CD4-positive, alpha-beta T cell (primary cell): Measurements from ENCODE around the gene TCF12. TPM values are rescaled to one million over a fixed set of nuclear protein-coding genes. Genes with fewer than 3 reads are reported as not detected.

Experiments used
- ATAC-seq: fragments of 200-7000 bp; cut with Tn5 transposase; one replicate; pipeline ENCODE4 v1.10.0; 2022; ENCODE audit warnings: mild to moderate bottlenecking; ENCODE audit not compliant: poor library complexity
- CTCF ChIA-PET: fragments of 350-600 bp; sonication (Branson Sonifier 250); formaldehyde crosslinking; loops from one replicate; lab custom pipeline; 2021; ENCODE audit warnings: antibody characterized with exemption, inconsistent platforms; lab: Charles Lee
- POLR2A ChIA-PET: fragments of 350-600 bp; sonication (Branson Sonifier 250); formaldehyde crosslinking; loops from one replicate; lab custom pipeline; 2021; ENCODE audit warnings: antibody characterized with exemption, inconsistent platforms; lab: Charles Lee
- DNase-seq, 14 experiments: peaks; one replicate each; pipeline ENCODE4 v3.0.0-alpha.2; 2013 to 2020; ENCODE audit warnings: mixed read lengths in 2 of 14
- H3K27ac ChIP-seq, 2 donors: one replicate each; pipeline versions ENCODE4 v1.5.1 to v1.7.0; 2013; ENCODE audit warnings: low read length in 2 of 2, low read depth in 1 of 2, mild to moderate bottlenecking in 1 of 2
- H3K27me3 ChIP-seq, 2 experiments: 1 replicate in 1 of 2; 2 replicates in 1 of 2; pipeline versions ENCODE4 v1.6.1 to v1.7.0; 2013; ENCODE audit warnings: low read length in 2 of 2, control low read depth in 1 of 2, mild to moderate bottlenecking in 1 of 2, moderate library complexity in 1 of 2; ENCODE audit not compliant: insufficient read depth in 2 of 2, control insufficient read depth in 1 of 2
- H3K36me3 ChIP-seq: one replicate; pipeline ENCODE4 v1.6.1; 2013; ENCODE audit warnings: low read length, control low read depth; ENCODE audit not compliant: insufficient read depth
- H3K4me1 ChIP-seq: one replicate; pipeline ENCODE4 v1.6.1; 2013; ENCODE audit warnings: low read length, control low read depth; ENCODE audit not compliant: insufficient read depth
- H3K4me3 ChIP-seq: one replicate; pipeline ENCODE4 v1.5.1; 2013; ENCODE audit warnings: mild to moderate bottlenecking, low read length, moderate library complexity
- H3K9me3 ChIP-seq, 2 experiments: 1 replicate in 1 of 2; 2 replicates in 1 of 2; pipeline versions ENCODE4 v1.6.1 to v1.7.0; 2013; ENCODE audit warnings: low read length in 2 of 2, mild to moderate bottlenecking in 2 of 2, control low read depth in 1 of 2, moderate library complexity in 1 of 2; ENCODE audit not compliant: control insufficient read depth in 1 of 2, insufficient read depth in 1 of 2
- H3K27ac Mint-ChIP-seq: one replicate; pipeline ENCODE4 v1.8.0; 2020; ENCODE audit warnings: mixed read lengths
- H3K27me3 Mint-ChIP-seq: one replicate; pipeline ENCODE4 v1.8.0; 2021; ENCODE audit warnings: mixed read lengths
- H3K36me3 Mint-ChIP-seq: one replicate; pipeline ENCODE4 v1.8.0; 2021; ENCODE audit warnings: low read depth, mixed read lengths
- H3K4me1 Mint-ChIP-seq: one replicate; pipeline ENCODE4 v1.8.0; 2021; ENCODE audit warnings: low read depth, mixed read lengths
- H3K4me3 Mint-ChIP-seq: one replicate; pipeline ENCODE4 v1.8.0; 2020; ENCODE audit warnings: mild to moderate bottlenecking, mixed read lengths
- H3K9me3 Mint-ChIP-seq: one replicate; pipeline ENCODE4 v1.8.0; 2020; ENCODE audit warnings: mixed read lengths
- intact Hi-C, 2 experiments: fragments of 100-400 bp; cut with DNase I in 1 of 2; cut with micrococcal nuclease in 1 of 2; formaldehyde crosslinking; loops; one replicate each; pipeline versions ENCODE4 v1.15.1 to v1.9.0; 2023 to 2025; cut with DNase I, micrococcal nuclease
- total RNA-seq, 174 experiments: library from RNA in 2 of 174; stranded (reverse) in 2 of 174; gene quantifications; one replicate each; pipeline ENCODE4 v1.2.3 and lab custom pipeline; 2021 to 2026
- TF ChIP-seq, protein P1 (sequence below): fragments of 200-600 bp; IDR thresholded peaks from one replicate; pipeline ENCODE4 v1.8.0; 2022; ENCODE audit warnings: antibody characterized with exemption, mild to moderate bottlenecking

The TCF12 gene
- total RNA-seq, 2 experiments from 2014 or later = 54.0 TPM

GRCh38 chr15:57298204-57298603 lies 379.8 kb downstream of the TCF12 start:
- ChIA-PET CTCF (interaction anchor here (1.3 kb wide), 1 partner anchor 8 kb away, joined by 3 read pairs; no protein-coding TSS in a partner anchor), POLR2A (no interaction called here)
- no peaks in the 10 kb centered on the region for H3K27me3 Mint-ChIP-seq
- peaks cover 1% of the 10 kb centered on the region for H3K36me3 Mint-ChIP-seq
- H3K4me1 ChIP-seq = peaks cover 3% of the 10 kb centered on the region
- H3K4me3 Mint-ChIP-seq = no peak overlapping the region
- TF ChIP-seq, protein P1, sequence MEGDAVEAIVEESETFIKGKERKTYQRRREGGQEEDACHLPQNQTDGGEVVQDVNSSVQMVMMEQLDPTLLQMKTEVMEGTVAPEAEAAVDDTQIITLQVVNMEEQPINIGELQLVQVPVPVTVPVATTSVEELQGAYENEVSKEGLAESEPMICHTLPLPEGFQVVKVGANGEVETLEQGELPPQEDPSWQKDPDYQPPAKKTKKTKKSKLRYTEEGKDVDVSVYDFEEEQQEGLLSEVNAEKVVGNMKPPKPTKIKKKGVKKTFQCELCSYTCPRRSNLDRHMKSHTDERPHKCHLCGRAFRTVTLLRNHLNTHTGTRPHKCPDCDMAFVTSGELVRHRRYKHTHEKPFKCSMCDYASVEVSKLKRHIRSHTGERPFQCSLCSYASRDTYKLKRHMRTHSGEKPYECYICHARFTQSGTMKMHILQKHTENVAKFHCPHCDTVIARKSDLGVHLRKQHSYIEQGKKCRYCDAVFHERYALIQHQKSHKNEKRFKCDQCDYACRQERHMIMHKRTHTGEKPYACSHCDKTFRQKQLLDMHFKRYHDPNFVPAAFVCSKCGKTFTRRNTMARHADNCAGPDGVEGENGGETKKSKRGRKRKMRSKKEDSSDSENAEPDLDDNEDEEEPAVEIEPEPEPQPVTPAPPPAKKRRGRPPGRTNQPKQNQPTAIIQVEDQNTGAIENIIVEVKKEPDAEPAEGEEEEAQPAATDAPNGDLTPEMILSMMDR = no peak
- H3K27ac ChIP-seq = no peak overlapping the region
- intact Hi-C loops = no loop called here
- H3K27me3 ChIP-seq = no peaks in the 10 kb centered on the region
- peaks cover 3% of the 10 kb centered on the region for H3K9me3 Mint-ChIP-seq
- no peaks in the 10 kb centered on the region for H3K9me3 ChIP-seq
- H3K4me3 ChIP-seq = no peak overlapping the region
- no peaks in the 10 kb centered on the region for H3K4me1 Mint-ChIP-seq
- DNase-seq = peak in 1 of 14 experiments; percentile 11
- H3K36me3 ChIP-seq = no peaks in the 10 kb centered on the region
- no peak overlapping the region for H3K27ac Mint-ChIP-seq
- ATAC-seq = no peak

DNA sequence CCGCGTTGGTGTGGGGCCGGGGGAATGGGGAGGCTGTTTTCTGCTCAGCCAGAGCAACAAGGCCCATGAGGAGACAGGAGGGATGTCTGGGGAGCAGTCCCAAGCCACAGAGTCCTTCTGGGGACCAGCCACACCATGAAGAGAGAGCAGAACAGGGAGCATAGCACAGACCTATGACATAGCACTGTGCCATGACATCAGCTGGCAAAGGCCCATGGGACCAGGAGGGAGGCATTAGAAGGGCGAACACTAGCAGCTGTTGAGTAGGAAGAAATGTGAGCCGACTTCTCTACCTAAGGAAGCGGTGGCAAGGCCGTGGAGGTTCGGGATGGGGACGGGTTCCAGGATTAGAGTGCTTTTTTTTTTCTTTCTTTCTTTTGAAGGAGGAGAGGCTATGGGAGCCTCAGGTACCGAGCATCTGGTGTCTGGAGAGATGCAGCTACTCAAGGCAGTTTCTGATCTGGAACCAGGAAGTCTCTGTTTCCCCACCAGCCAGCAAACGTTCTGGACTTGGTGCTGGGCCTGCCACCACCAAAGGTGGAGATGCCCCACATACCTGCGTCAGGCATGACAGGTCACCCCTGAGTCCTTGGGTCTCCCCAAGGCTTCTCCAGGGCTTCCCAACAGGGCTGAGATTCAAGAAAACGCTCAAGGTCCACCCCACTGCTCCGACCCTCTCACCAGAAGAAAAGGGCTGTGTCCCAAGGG lies 380.6 kb downstream of the TCF12 start:
- intact Hi-C loops = no loop called here
- TF ChIP-seq, protein P1 = no peak
- Mint-ChIP-seq H3K9me3 (peaks cover 3% of the 10 kb centered on the region), H3K4me3 (no peak overlapping the region), H3K36me3 (no peaks in the 10 kb centered on the region), H3K27me3 (no peaks in the 10 kb centered on the region), H3K27ac (no peak overlapping the region), H3K4me1 (no peaks in the 10 kb centered on the region)
- no peak for DNase-seq
- ATAC-seq = no peak
- no peak overlapping the region for H3K4me3 ChIP-seq
- H3K27ac ChIP-seq = no peak overlapping the region
- no peaks in the 10 kb centered on the region for H3K9me3 ChIP-seq
- CTCF ChIA-PET = no interaction called here
- H3K27me3 ChIP-seq = no peaks in the 10 kb centered on the region
- peaks cover 3% of the 10 kb centered on the region for H3K4me1 ChIP-seq
- POLR2A ChIA-PET = no interaction called here
- no peaks in the 10 kb centered on the region for H3K36me3 ChIP-seq

GRCh38 chr15:57301307-57301706 lies 382.9 kb downstream of the TCF12 start:
- H3K4me3 Mint-ChIP-seq = no peak overlapping the region
- POLR2A ChIA-PET = no interaction called here

More at GRCh38 chr15:57301307-57301706, 382.9 kb downstream of the TCF12 start:
- H3K36me3 ChIP-seq = no peaks in the 10 kb centered on the region
- no peaks in the 10 kb centered on the region for H3K4me1 Mint-ChIP-seq
- CTCF ChIA-PET = no interaction called here
- no peak overlapping the region for H3K27ac ChIP-seq
- no peaks in the 10 kb centered on the region for H3K27me3 Mint-ChIP-seq
- DNase-seq (no peak), ATAC-seq (no peak)
- no peak overlapping the region for H3K27ac Mint-ChIP-seq
- no peaks in the 10 kb centered on the region for H3K9me3 ChIP-seq
- TF ChIP-seq, protein P1 = no peak
- H3K4me3 ChIP-seq = no peak overlapping the region
- no peaks in the 10 kb centered on the region for H3K9me3 Mint-ChIP-seq
- H3K27me3 ChIP-seq = no peaks in the 10 kb centered on the region
- intact Hi-C loops = loop anchor here in 1 of 2 experiments (10.0 kb wide), 1 partner anchor 387 kb away; the partner anchor contains the start of gene TCF12
- no peaks in the 10 kb centered on the region for H3K36me3 Mint-ChIP-seq
- H3K4me1 ChIP-seq = peaks cover 6% of the 10 kb centered on the region
